ENCODE measurements around the gene FERMT2.

GRCh38 chr14:52951681-52952554 lies 1.1 kb upstream of the FERMT2 start:
- peak; percentile 33 for TF ChIP-seq CTCF (conservative IDR thresholded peaks at IDR 0.05)
- no peak for TF ChIP-seq ZFX (IDR thresholded peaks at IDR 0.05)

Measured in C4-2B (cell line).